ENCODE measurements around the gene ZNF280C.

The ZNF280C gene

DNA sequence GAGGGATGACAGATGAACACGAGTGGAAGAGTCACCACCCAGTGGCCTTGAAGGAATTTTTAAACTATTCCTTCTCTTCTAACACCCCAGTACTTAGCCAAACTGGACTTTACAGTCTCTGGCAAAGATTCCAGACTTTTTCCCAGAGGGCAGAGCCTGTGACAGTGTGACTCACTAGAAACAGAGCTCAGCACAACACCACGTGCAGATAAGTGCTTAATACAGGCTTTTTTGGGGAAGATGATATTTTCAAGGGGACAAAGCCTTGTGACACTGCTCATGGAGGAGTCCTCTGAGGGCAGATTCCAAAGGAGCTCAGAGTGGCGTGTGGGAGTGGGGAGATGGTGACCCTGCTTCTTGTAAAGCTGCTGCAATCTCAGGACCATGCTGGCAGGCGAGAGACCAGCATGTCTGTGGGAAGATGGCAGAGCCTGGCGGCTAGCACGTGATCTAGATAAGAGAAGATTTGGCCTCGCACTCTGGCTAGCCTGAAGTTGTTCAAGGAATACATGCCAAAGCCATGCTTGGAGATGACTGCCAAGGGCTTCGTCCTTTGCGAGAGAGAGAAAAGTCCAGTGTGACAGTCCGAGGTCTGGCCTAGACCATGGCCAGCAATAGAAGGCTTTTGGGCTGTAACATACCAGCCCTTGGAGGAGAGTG lies 94.5 kb downstream of the ZNF280C start:
- DNase-seq, result no peak

DNA sequence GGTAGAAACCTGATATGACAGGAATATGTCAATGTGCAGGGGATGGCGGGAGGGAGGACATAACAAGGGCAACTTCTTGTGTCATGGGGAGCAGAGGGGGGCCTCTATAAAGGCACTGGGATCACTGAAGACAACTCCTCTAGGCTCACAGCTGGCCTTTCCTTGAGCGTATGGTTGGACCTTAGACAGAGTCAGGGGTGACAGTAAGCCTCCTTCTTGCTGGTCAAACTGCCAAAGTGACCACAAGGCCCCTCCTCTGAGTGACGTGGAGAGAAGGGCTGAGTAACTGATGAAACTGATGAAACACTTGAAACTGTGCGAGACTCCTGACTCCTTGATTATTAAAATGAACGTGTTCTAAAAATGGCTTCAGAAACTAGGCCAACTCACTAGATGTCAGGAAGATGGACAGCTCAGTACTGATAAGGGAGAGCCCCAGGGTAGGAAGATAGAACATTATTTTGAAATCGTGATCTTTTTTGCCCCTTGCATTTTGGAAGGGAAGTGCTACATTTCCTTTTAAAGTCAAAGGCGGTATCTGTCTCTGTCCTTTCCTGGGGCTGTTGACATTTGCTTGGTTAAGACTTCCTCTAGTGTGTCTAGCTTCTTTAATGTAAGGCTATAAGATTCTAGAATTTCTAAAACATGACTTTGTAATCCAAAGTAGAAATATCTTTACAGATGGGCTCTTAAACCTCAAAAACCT lies 95.4 kb downstream of the ZNF280C start:
- no peak for DNase-seq

DNA sequence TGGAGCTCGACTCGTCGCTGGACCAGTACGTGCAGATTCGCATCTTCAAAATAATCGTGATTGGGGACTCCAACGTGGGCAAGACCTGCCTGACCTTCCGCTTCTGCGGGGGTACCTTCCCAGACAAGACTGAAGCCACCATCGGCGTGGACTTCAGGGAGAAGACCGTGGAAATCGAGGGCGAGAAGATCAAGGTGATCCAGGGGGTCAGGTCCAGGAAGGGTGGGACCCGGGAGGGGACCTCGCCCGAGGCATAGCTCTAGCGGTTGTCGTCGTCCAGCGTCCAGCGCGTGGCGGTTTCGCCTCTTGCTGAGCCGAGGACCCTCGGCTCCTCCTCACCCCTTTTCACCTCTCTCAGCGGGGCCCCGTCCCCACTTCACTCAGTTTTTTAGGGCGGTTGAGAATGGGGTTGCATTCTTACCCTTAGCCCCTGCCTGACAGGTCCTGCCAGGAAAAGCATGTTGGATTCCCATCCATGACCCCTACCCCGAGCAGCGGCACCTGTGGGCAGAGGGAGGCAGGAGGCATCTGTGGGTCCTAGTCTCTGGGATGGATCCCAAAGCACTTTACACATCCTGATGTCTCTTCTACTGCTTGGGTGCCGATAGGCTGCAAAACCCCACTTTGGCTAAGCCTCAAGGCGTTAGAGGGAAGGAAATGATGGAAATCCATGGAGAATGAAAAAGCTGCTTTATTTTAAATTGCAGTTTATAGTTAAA lies 96.4 kb downstream of the ZNF280C start:
- DNase-seq, result no peak

DNA sequence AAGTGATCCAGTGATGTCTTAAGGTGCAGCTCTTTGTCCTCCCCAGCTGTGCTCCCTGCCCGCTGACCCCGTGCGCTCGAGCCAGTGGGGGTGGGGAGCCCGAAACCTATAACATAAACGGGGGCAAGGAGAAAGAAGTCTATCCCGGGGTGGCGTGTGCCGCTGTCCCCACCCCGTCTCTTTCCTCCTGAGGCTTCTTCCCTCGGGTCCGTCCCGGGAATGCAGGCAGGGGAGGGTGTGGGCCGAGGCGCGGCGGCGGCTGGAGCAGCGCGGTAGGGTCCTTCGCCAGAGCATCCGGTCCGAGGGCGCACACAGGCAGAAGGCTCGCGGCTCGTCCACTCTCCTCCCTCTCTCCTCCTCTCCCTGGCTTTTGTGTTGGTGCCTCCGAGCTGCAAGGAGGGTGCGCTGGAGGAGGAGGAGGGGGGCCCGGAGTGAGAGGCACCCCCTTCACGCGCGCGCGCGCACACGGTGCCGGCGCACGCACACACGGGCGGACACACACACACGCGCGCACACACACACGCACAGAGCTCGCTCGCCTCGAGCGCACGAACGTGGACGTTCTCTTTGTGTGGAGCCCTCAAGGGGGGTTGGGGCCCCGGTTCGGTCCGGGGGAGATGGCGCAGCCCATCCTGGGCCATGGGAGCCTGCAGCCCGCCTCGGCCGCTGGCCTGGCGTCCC lies 97.1 kb downstream of the ZNF280C start, which contains the start of gene RAB33A:
Gene RAB33A, plus strand, starts transcription at position 517 of the 681 bp plus-strand sequence. Its CDS starts 101 bp downstream, at position 618.
- no peak for DNase-seq

DNA sequence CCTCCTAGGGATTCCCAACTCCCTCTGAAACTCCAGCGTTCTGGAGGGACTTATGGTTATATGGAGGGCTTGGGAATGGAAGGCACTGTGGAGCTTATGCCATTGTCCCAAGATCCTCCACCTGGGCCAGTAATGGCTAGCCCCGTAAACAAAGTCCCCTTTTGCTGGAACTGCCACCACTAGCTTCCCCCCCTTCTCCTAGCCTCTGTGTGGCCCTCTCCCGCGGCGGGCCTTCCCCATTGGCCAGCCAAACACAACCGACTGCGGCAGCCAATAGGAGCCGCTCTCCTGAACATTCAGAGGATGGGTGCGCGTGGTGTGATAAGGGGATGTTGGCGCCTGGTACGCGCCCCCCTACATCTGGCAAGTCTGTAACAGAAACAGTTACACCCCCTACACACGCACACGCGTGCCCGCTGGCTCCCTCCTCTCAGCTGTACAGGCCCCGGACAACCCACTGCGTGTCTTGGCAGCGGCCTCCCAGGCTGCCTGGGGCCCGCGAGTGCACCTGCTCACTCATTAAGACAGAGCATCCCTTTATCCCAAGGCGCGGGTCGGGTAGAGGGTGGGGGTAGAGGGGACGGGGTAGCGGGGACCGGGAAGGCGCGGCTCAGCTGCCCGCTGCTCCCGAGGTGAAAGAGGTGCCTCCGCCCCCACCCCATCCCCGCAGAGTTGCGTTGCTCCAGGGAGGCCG lies 97.8 kb downstream of the ZNF280C start:
- peak; percentile 62 to 81 for DNase-seq

DNA sequence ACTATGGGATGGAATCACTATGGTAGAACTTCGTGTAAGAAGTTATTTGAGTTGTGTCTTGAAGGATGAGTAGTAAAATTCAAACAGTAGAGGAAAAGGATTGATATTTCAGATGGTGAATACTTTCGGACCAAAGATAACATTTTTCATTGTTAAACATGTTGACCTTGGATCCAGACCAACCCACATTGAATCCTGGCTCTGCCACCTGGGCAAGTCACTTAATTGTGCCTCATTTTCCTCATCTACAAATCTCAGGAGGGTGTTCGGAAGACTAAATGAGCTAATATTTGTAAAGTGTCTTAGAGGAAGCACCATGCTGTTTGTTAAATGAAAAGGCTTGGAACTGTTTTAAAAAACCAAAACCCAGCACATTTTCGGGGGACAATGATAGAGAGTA lies 101.7 kb downstream of the ZNF280C start:
- DNase-seq, result no peak

DNA sequence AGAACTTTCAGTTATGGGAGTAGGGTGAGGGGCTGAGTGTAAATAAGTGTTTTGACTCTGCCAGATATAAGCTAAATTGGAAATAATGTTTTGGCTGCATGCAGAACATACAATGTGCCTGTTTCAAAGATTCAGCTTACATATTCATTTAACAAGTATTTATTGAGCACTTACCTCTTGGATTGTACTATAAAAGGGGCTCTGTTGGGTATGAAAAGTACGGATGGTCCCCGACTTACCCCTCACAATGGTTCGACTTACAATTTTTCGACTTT lies 102.3 kb downstream of the ZNF280C start:
- DNase-seq, result no peak

DNA sequence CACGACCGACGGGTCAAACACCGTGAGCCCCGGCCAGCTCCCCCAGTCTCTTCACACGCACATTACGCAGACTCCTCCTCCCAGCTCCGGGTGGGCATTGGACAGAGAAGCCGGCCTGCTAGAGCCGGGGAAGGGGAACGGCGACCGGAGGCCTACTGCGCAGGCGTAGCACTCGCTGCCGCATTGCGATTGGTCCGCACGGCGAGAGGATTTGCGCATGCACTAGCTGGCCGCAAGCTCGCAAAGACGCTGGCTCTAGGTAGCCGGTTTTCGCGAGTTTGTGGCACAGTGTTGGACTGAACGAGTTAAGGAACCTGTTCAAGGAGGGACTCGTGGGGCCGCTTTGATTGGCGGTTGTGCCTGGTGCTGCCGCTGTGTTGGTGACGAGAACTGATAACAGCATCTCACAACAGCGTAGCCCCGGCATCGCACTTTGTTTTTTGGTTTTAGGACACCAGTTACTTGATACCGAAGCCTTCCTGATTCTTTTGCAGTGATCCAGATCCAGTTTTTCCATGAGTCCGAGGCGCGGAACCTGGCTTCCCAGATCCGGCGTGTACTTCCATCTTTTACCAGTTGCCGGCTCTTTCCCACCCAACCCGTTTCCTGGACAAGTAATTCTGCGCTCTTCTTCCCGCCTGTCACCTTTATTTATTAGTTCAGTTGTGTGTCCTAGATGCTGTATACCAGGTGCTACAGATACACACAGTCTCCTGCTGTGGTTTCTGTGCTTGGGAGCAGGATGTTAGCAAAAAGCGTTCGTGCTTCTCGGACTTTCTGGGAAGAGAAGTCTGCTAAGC lies 102.8 kb downstream of the ZNF280C start, which contains the start of gene AIFM1:
Gene AIFM1, minus strand, starts transcription at position 139 of the 800 bp plus-strand sequence. CDS start 185 bp downstream, outside the sequence.
- peak; percentile 83 to 88 for DNase-seq

DNA sequence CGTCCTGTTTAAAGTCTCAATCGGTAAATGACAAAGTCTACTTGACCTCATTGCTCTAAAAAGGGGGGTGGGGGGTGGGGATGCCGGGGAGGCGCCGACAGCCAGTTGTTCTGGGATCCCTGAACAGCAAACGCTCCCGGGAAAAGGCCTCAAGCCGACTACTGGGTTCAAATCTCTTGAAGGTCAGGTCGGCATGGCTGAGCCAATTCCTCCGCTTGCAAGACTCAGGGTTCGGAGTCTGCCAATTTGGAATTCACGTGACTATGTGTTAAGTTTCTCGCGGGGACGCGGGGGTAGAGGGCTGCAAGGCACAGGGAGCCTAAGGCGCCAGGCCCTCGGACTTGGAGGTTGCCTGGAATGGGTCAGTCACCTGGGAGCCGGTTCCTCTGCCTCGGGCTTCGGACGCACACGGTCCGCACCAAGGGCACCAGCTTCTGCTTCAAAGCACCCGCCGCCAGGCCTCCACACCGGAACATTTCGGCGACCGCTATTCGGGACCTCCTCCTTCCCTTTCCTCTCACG lies 103.5 kb downstream of the ZNF280C start:
- no peak for DNase-seq

DNA sequence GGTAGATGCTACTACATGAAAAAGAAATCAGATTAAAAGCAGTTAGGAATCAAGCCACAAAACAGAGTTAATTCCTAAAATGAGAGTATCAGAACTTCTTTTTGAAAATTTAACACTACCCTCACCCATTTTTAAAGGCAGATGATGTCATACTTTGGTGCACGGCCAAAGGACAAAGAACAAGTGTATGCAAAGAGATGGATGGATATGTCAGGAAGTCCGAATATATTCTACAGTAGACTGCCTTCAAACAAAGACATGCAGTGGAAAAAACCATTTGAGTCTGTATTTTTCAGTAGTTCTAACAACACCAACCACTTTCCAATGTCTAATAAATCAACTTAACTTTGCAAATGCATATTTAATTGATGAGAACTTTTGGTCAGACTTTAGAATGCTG lies 105.3 kb downstream of the ZNF280C start:
- no peak for DNase-seq

DNA sequence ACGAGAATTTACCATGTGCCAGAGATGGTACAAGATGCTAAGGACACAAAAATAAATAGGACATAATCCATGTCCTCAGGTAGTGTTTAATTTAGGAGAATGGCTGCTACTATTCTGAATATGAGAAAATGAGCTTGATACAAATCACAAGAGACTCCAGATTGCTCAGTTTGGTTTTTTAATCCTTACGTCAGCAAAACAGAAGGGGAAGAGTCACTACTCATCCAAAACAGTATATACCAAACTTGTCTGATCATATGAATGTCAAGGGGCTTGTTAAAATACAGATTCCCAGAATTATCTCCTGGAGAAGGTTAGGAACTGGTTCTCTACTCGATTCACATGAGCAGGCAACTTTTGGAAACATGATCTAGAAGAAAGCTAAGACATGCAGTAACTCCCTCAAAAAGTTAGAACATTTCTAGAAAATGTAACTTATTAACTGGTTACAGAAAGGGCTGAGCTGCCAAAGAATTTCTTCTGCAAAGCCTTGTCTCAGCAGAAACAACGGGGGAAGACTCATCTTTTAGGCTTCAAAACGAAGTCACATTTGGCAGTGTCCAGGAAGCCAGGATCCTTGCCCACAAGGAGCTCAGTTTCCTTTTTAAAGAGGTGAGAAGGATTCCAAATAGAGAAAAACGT lies 106.5 kb downstream of the ZNF280C start:
- DNase-seq, result no peak

DNA sequence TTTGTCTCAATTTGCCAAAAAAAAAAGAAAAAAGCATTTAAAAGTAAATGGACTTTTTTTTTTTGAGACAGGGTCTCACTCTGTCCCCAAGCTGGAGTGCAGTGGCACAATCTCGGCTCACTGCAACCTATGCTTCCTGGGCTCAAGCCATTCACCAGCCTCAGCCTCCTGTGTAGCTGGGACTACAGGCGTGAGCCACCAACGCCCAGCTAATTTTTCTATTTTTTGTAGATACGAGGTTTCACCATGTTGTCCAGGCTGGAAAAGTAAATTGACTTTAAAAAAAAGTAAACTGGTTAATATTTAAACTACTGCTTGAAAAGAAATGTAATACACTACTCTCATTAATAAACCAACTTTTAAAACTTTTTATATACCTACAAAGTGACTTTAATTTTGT lies 108.9 kb downstream of the ZNF280C start:
- DNase-seq, result no peak

DNA sequence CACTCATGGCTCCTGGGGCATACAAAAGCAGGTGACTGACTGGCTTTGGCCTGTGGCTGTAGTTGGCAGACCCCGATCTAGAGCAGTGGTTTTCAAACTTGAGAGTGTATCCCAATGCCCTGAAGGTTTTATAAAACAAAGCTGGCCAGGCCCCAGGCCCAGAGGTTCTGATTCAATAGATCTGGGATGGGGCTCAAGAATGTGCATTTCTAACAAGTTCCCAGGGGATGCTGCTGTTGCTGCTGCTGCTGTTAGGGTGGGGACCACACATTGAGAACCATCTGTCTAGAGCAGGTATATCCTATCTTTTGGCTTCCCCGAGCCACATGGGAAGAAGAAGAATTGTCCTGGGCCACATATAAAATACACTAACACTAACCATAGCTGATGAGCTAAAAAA lies 110.4 kb downstream of the ZNF280C start:
- DNase-seq, result no peak

DNA sequence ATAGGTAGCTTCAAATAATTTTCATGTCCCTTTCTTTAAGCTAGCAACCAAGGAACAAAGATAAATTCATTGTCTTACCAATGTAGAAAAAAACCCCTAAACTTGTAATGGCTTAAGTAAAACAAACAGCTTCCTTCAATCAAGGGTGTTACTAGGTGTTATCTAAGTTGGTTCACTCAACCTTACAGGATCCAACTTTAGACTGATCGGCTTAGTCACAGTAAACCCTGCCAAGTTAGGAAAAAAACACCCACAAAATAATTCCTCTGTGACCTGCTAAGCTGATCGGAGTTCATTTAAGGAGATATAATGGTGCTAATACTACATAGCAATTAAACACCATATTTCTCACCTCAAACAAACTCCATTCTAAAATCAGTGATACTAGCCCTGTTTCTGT lies 113.1 kb downstream of the ZNF280C start:
- no peak for DNase-seq
